ENCODE measurements around the gene BICDL1. TPM values are rescaled to one million over a fixed set of nuclear protein-coding genes. Genes with fewer than 3 reads are reported as not detected.

The BICDL1 gene
- total RNA-seq, 1 experiment from 2014 or later: 14.4 TPM

GRCh38 chr12:120103044-120103338, 114.0 kb downstream of the BICDL1 start:
- DNase-seq: no peak
- Histone ChIP-seq H3K4me1 (replicated peaks; ENCODE audit: insufficient read depth) (no peaks in the 10 kb centered on the region), H3K9me3 (ENCODE audit: insufficient read depth, low read depth) (no peaks in the 10 kb centered on the region), H3K79me2 (ENCODE audit: low read depth) (peaks cover 10% of the 10 kb centered on the region; the same call in 1 of the 2 replicates), H4K20me1 (ENCODE audit: insufficient read depth) (peaks cover 8% of the 10 kb centered on the region; the same call in 1 of the 2 replicates), H3K4me3 (no peak overlapping the region), H2AFZ (no peak overlapping the region), H3K27me3 (ENCODE audit: insufficient read depth, low read depth) (no peaks in the 10 kb centered on the region), H3K4me2 (no peak overlapping the region), H3F3A (ENCODE audit: insufficient read depth, low read depth) (no peaks in the 10 kb centered on the region), H3K27ac (no peak overlapping the region), H3K9me2 (ENCODE audit: insufficient read depth) (no peaks in the 10 kb centered on the region), H3K36me3 (ENCODE audit: low read depth) (no peaks in the 10 kb centered on the region)
- TF ChIP-seq CTCF (conservative IDR thresholded peaks at IDR 0.05) (no peak), EZH2 (IDR thresholded peaks at IDR 0.05; ENCODE audit: low read depth) (no peak)
- POLR2A ChIA-PET (ENCODE audit: unreplicated experiment): no interaction called here
- BruUV-seq (replicated peaks): no TSS peak
- CTCF ChIA-PET: no interaction called here
- intact Hi-C loops (cut with micrococcal nuclease; ENCODE audit: unreplicated experiment): no loop called here

- Histone ChIP-seq H3K27ac (no peak overlapping the region), H3K9me2 (ENCODE audit: insufficient read depth) (no peaks in the 10 kb centered on the region), H3K4me3 (no peak overlapping the region), H2AFZ (no peak overlapping the region), H4K20me1 (ENCODE audit: insufficient read depth) (peaks cover 8% of the 10 kb centered on the region), H3K36me3 (ENCODE audit: low read depth) (no peaks in the 10 kb centered on the region), H3F3A (ENCODE audit: insufficient read depth, low read depth) (no peaks in the 10 kb centered on the region), H3K4me1 (replicated peaks; ENCODE audit: insufficient read depth) (no peaks in the 10 kb centered on the region), H3K79me2 (ENCODE audit: low read depth) (peaks cover 14% of the 10 kb centered on the region), H3K9me3 (ENCODE audit: insufficient read depth, low read depth) (no peaks in the 10 kb centered on the region), H3K4me2 (no peak overlapping the region), H3K27me3 (ENCODE audit: insufficient read depth, low read depth) (no peaks in the 10 kb centered on the region)
- ChIA-PET CTCF (no interaction called here), POLR2A (ENCODE audit: unreplicated experiment) (no interaction called here)
- DNase-seq: no peak
- no peak for TF ChIP-seq CTCF (conservative IDR thresholded peaks at IDR 0.05)
- no peak for TF ChIP-seq EZH2 (IDR thresholded peaks at IDR 0.05; ENCODE audit: low read depth)
- intact Hi-C loops (cut with micrococcal nuclease; ENCODE audit: unreplicated experiment): no loop called here
- no TSS peak for BruUV-seq (replicated peaks)
These were observed 114.3 kb downstream of the BICDL1 start for GRCh38 chr12:120103371-120103770.

GRCh38 chr12:120106151-120106550, 117.1 kb downstream of the BICDL1 start:
- Histone ChIP-seq H3K4me2 (no peak overlapping the region), H3K4me3 (no peak overlapping the region), H3F3A (ENCODE audit: insufficient read depth, low read depth) (no peaks in the 10 kb centered on the region), H3K27me3 (ENCODE audit: insufficient read depth, low read depth) (no peaks in the 10 kb centered on the region), H3K79me2 (ENCODE audit: low read depth) (peaks cover 34% of the 10 kb centered on the region), H2AFZ (no peak overlapping the region), H3K9me2 (ENCODE audit: insufficient read depth) (no peaks in the 10 kb centered on the region), H4K20me1 (ENCODE audit: insufficient read depth) (peaks cover 3% of the 10 kb centered on the region), H3K9me3 (ENCODE audit: insufficient read depth, low read depth) (no peaks in the 10 kb centered on the region), H3K4me1 (replicated peaks; ENCODE audit: insufficient read depth) (no peaks in the 10 kb centered on the region), H3K36me3 (ENCODE audit: low read depth) (no peaks in the 10 kb centered on the region), H3K27ac (no peak overlapping the region)
- DNase-seq: no peak
- ChIA-PET POLR2A (ENCODE audit: unreplicated experiment) (no interaction called here), CTCF (no interaction called here)
- no TSS peak for BruUV-seq (replicated peaks)
- TF ChIP-seq EZH2 (IDR thresholded peaks at IDR 0.05; ENCODE audit: low read depth): no peak
- TF ChIP-seq CTCF (conservative IDR thresholded peaks at IDR 0.05): no peak
- intact Hi-C loops (cut with micrococcal nuclease; ENCODE audit: unreplicated experiment): no loop called here

Measured in PC-9 (cell line).